Colonic mucosa (tissue), 4 donors: Measurements from ENCODE around the gene UBTD1. TPM values are rescaled to one million over a fixed set of nuclear protein-coding genes. Genes with fewer than 3 reads are reported as not detected.

ENCODE experiments used
- DNase-seq: peaks from one replicate; pipeline ENCODE4 v3.0.0-alpha.2; 2020
- H3K27ac ChIP-seq: fragments of 200-600 bp; one replicate; pipeline ENCODE4 v1.8.0; 2021
- H3K27me3 ChIP-seq: fragments of 200-600 bp; one replicate; pipeline ENCODE4 v1.8.0; 2021
- H3K36me3 ChIP-seq: fragments of 200-600 bp; one replicate; pipeline ENCODE4 v1.8.0; 2021
- H3K4me1 ChIP-seq: fragments of 200-600 bp; one replicate; pipeline ENCODE4 v1.8.0; 2021; ENCODE audit warnings: mild to moderate bottlenecking
- H3K4me3 ChIP-seq: fragments of 200-600 bp; one replicate; pipeline ENCODE4 v1.8.0; 2021
- H3K9ac ChIP-seq, 2 donors: one replicate each; pipeline ENCODE4 v1.7.0; 2013; ENCODE audit warnings: control low read depth in 2 of 2, low read depth in 2 of 2, low read length in 2 of 2
- H3K9me3 ChIP-seq: fragments of 200-600 bp; one replicate; pipeline ENCODE4 v1.8.0; 2021
- intact Hi-C: fragments of 100-400 bp; cut with DNase I; formaldehyde crosslinking; loops from one replicate; pipeline ENCODE4 v1.14.1; 2022
- total RNA-seq, 2 donors: library from RNA; stranded (reverse); fragmentation: NEBNext Ultra II Directional in 1 of 2; extraction: Animal tissue kit (Norgen Biotek cat#: 25700) in 1 of 2; gene quantifications; one replicate each; pipeline ENCODE4 v1.2.1, GENCODE V29; 2021
- TF ChIP-seq, protein P1 (sequence below): fragments of 200-600 bp; IDR thresholded peaks from one replicate; pipeline ENCODE4 v1.8.0; 2022; ENCODE audit warnings: antibody characterized with exemption, mild to moderate bottlenecking
- donor health status: healthy.
- donor health status: DM: no; HTN: no; CAD: no.
- donor health status: DM: no; HTN: no; CAD: no.

The UBTD1 gene
- total RNA-seq, 2 donors from 2014 or later, result 1.8 to 3.2 TPM

DNA sequence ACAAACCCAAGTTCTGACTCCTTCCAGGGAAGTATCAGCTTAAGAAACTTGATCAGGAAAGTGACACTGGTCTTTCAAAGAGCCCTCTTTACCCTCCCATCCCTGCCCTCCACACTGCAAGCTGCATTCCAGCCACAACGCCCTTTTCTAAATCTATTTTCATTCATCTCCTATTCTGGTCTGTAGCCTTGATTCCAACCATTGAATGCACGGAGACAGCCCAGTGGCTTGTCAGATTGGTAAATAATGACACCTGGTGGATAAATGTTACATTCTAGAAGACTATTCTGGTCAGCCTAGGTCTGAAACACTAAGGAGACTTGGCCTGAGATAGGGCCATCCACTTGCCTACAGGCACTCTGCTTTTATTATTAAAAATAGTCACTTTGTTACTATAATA lies 113.7 kb downstream of the UBTD1 start:
- Histone ChIP-seq H3K27me3 (no peaks in the 10 kb centered on the region), H3K4me1 (no peaks in the 10 kb centered on the region), H3K4me3 (no peak overlapping the region), H3K27ac (no peak overlapping the region), H3K9ac (no peak overlapping the region), H3K36me3 (no peaks in the 10 kb centered on the region), H3K9me3 (no peaks in the 10 kb centered on the region)
- intact Hi-C loops, result loop anchor here (5.0 kb wide), 1 partner anchor 40 kb away; the partner anchor contains the start of gene ANKRD2
- TF ChIP-seq, protein P1, sequence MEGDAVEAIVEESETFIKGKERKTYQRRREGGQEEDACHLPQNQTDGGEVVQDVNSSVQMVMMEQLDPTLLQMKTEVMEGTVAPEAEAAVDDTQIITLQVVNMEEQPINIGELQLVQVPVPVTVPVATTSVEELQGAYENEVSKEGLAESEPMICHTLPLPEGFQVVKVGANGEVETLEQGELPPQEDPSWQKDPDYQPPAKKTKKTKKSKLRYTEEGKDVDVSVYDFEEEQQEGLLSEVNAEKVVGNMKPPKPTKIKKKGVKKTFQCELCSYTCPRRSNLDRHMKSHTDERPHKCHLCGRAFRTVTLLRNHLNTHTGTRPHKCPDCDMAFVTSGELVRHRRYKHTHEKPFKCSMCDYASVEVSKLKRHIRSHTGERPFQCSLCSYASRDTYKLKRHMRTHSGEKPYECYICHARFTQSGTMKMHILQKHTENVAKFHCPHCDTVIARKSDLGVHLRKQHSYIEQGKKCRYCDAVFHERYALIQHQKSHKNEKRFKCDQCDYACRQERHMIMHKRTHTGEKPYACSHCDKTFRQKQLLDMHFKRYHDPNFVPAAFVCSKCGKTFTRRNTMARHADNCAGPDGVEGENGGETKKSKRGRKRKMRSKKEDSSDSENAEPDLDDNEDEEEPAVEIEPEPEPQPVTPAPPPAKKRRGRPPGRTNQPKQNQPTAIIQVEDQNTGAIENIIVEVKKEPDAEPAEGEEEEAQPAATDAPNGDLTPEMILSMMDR, result no peak
- DNase-seq, result no peak

DNA sequence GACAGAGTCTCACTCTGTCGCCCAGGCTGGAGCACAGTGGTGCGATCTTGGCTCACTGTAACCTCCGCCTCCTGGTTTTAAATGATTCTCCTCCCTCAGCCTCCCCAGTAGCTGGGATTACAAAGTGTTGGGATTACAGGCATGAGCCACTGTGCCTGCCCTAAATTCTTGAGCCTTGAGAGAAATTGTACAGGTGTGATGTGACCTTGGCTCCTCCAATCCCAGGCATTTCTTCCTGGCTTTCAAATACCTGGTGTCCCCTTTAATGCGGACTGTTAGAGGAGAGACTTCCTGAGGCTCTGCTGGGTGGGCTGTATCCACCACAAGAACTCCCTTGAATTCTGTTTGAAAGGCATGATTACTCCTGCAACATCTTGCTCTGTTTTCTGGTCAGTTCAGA lies 119.6 kb downstream of the UBTD1 start:
- Histone ChIP-seq H3K4me1 (no peaks in the 10 kb centered on the region), H3K9ac (no peak overlapping the region), H3K9me3 (no peaks in the 10 kb centered on the region), H3K36me3 (no peaks in the 10 kb centered on the region), H3K27me3 (no peaks in the 10 kb centered on the region), H3K4me3 (no peak overlapping the region), H3K27ac (no peak overlapping the region)
- TF ChIP-seq, protein P1, result no peak
- intact Hi-C loops, result no loop called here
- no peak for DNase-seq

DNA sequence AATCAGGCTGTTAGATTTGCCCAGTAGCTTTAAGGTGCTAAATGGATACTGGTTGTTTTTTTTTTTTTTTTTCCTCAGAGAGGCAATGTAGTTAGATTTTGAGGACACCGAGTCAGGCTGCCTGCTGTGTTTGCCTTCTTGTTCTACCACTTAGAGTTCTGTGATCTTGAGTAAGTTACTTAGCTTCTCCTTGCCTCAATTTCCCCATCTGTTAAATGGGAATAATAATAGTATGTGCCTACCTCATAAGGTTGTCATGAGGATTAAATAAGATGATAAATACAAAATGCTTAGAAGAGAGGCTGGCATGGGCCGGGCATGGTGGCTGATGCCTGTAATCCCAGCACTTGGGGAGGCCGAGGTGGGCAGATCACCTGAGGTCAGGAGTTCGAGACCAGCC lies 120.0 kb downstream of the UBTD1 start:
- H3K27ac ChIP-seq, result no peak overlapping the region
- TF ChIP-seq, protein P1, result no peak
- H3K9ac ChIP-seq, result no peak overlapping the region
- no peak overlapping the region for H3K4me3 ChIP-seq
- no peak for DNase-seq
- no peaks in the 10 kb centered on the region for H3K36me3 ChIP-seq
- H3K4me1 ChIP-seq, result no peaks in the 10 kb centered on the region
- intact Hi-C loops, result no loop called here
- H3K27me3 ChIP-seq, result no peaks in the 10 kb centered on the region
- no peaks in the 10 kb centered on the region for H3K9me3 ChIP-seq

Other genes starting within 250 kb of the UBTD1 start
- 1 to 10 TPM; 8.0 to 9.8 TPM for gene ARHGAP19, start 206.3 kb upstream of the UBTD1 start, total RNA-seq
- 1 to 10 TPM; 5.0 to 6.1 TPM for gene FRAT1, start 179.7 kb upstream of the UBTD1 start, total RNA-seq
- gene FRAT2, start 164.2 kb upstream of the UBTD1 start, total RNA-seq, result 10 to 100 TPM; 34.3 to 53.1 TPM
- gene RRP12, start 97.6 kb upstream of the UBTD1 start, total RNA-seq, result 10 to 100 TPM; 11.5 to 30.4 TPM
- 100 to 1,000 TPM; 392 to 453 TPM for gene PGAM1, start 72.7 kb upstream of the UBTD1 start, total RNA-seq
- 10 to 100 TPM; 22.5 to 35.5 TPM for gene EXOSC1, start 52.9 kb upstream of the UBTD1 start, total RNA-seq
- gene ZDHHC16, start 52.7 kb upstream of the UBTD1 start, total RNA-seq, result 10 to 100 TPM; 31.4 to 57.0 TPM
- gene MMS19, start 502 bp upstream of the UBTD1 start, total RNA-seq, result 10 to 100 TPM; 43.7 to 62.2 TPM
- under 1 TPM in 1 of 2 donors, not detected in 1; 0.24 TPM for gene ANKRD2, start 73.9 kb downstream of the UBTD1 start, total RNA-seq
- under 1 TPM in 1 of 2 donors, not detected in 1; 0.49 TPM for gene HOGA1, start 85.5 kb downstream of the UBTD1 start, total RNA-seq
- not detected for gene C10orf62, start 90.8 kb downstream of the UBTD1 start, total RNA-seq
- 1 to 10 TPM; 1.8 to 2.3 TPM for gene MORN4, start 134.6 kb downstream of the UBTD1 start, total RNA-seq
- gene PI4K2A, start 141.7 kb downstream of the UBTD1 start, total RNA-seq, result 10 to 100 TPM; 10.6 to 11.0 TPM
- gene AVPI1, start 188.3 kb downstream of the UBTD1 start, total RNA-seq, result 10 to 100 TPM; 26.6 to 34.8 TPM
- 10 to 100 TPM; 25.7 to 31.7 TPM for gene MARVELD1, start 214.8 kb downstream of the UBTD1 start, total RNA-seq
- gene ZFYVE27, start 238.2 kb downstream of the UBTD1 start, total RNA-seq, result 10 to 100 TPM; 45.9 to 47.9 TPM